GM12801 (cell line): Measurements from ENCODE around the gene TRIM28.

Source experiments
- CTCF ChIP-seq: IDR thresholded peaks from one replicate; pipeline ENCODE4 v1.5.1; 2011; ENCODE audit warnings: control low read depth; ENCODE audit not compliant: insufficient read length; ENCODE audit errors: extremely low read depth

TRIM28 gene

GRCh38 chr19:58549664-58550361, 5.9 kb downstream of the TRIM28 start:
- no peak for TF ChIP-seq CTCF

- no peak for TF ChIP-seq CTCF
These were observed 6.7 kb downstream of the TRIM28 start for GRCh38 chr19:58550362-58551122.

- no peak for TF ChIP-seq CTCF
These were observed 7.2 kb downstream of the TRIM28 start for GRCh38 chr19:58551123-58551497.

GRCh38 chr19:58551577-58552471, 8.0 kb downstream of the TRIM28 start:
- no peak for TF ChIP-seq CTCF

- no peak for TF ChIP-seq CTCF
These were observed 8.8 kb downstream of the TRIM28 start for GRCh38 chr19:58552655-58553054.

- no peak for TF ChIP-seq CTCF
These were observed 10.1 kb downstream of the TRIM28 start for GRCh38 chr19:58553799-58554493.
